ENCODE results near the gene HSPB6.

DNA sequence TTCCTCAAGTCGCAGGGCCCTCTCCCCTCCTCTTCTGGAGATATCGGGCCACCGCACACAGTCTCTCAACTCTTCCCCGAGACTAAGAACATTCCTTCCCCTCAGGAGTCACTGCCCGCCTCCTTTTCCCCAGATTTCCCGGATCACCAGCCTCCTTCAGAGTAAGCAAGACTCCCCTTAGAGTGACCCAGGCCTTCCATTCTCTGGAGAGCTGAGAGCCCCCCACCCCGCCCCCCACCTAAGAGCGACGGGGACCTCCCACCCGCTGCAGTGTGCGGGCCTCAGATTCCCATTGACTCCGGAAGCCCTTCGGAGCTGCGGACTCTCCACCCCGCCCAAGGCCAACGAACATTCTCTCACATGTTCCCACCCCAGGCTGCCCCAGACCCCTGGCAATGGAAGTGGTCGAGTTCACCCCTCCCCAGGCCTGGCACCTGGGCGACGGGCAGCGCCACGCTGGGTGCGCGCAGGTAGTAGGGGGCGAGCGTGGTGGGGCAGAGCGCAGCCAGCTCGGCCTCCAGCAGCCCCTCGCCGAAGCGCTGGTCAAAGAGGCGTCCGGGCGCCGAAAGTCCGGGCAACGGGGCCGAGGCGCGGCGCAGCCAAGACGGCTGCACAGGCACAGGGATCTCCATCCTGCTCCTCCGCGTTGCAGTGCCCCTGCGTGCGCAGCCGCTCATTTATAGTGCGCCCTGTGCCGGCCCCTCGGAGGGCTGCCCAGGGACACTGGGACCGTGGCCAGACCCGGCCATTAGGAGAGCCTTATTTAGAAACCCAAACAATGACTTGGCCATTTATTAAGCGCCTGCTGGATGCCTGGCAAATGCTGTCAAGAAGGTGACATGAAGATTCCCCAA, at the start of gene HSPB6:
- TF ChIP-seq, protein P1, sequence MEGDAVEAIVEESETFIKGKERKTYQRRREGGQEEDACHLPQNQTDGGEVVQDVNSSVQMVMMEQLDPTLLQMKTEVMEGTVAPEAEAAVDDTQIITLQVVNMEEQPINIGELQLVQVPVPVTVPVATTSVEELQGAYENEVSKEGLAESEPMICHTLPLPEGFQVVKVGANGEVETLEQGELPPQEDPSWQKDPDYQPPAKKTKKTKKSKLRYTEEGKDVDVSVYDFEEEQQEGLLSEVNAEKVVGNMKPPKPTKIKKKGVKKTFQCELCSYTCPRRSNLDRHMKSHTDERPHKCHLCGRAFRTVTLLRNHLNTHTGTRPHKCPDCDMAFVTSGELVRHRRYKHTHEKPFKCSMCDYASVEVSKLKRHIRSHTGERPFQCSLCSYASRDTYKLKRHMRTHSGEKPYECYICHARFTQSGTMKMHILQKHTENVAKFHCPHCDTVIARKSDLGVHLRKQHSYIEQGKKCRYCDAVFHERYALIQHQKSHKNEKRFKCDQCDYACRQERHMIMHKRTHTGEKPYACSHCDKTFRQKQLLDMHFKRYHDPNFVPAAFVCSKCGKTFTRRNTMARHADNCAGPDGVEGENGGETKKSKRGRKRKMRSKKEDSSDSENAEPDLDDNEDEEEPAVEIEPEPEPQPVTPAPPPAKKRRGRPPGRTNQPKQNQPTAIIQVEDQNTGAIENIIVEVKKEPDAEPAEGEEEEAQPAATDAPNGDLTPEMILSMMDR (IDR thresholded peaks at IDR 0.05; ENCODE audit: low read depth, low read length, missing input control), result no peak
- TF ChIP-seq FOXA1 (IDR thresholded peaks at IDR 0.05) (no peak), TAF1 (conservative IDR thresholded peaks at IDR 0.05) (no peak), RAD21 (IDR thresholded peaks at IDR 0.05) (no peak), YY1 (IDR thresholded peaks at IDR 0.05) (no peak)
- TF ChIP-seq, protein P2, sequence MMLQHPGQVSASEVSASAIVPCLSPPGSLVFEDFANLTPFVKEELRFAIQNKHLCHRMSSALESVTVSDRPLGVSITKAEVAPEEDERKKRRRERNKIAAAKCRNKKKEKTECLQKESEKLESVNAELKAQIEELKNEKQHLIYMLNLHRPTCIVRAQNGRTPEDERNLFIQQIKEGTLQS (IDR thresholded peaks at IDR 0.05), result no peak
